HG02970 (cell line): ENCODE results near the gene SLC35F6.
"Not testable (repeated sequence)": the region's sequence is repeated elsewhere in the genome, so short reads cannot be mapped to it uniquely, and the experiment has no call there.

Experiments
- ATAC-seq: cut with Tn5 transposase; IDR thresholded peaks from one replicate; pipeline ENCODE4 v1.9.1; 2021; ENCODE audit warnings: mild to moderate bottlenecking, moderate library complexity, moderate number of reproducible peaks; ENCODE audit not compliant: unreplicated experiment, low FRiP score

The SLC35F6 gene

GRCh38 chr2:26754972-26755670 lies 9.0 kb upstream of the SLC35F6 start:
- no peak for ATAC-seq

DNA sequence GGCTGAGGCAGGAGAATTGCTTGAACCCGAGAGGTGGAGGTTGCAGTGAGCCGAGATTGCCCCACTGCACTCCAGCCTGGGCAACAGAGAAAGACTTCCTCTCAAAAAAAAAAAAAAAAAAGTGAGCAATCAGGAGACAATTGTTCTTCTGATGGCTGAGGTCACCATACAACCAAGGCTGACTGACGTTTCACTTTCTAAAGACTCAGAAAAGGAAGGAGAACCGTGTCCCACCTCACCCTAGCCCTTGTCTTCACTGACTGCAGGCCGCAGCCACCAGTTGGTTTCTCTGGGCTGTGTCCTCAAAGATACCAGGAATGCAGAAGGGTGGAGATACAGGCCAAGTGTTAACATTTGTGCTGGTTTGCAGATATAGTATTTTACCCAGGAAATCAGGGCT lies 7.7 kb upstream of the SLC35F6 start:
- ATAC-seq, result no peak

DNA sequence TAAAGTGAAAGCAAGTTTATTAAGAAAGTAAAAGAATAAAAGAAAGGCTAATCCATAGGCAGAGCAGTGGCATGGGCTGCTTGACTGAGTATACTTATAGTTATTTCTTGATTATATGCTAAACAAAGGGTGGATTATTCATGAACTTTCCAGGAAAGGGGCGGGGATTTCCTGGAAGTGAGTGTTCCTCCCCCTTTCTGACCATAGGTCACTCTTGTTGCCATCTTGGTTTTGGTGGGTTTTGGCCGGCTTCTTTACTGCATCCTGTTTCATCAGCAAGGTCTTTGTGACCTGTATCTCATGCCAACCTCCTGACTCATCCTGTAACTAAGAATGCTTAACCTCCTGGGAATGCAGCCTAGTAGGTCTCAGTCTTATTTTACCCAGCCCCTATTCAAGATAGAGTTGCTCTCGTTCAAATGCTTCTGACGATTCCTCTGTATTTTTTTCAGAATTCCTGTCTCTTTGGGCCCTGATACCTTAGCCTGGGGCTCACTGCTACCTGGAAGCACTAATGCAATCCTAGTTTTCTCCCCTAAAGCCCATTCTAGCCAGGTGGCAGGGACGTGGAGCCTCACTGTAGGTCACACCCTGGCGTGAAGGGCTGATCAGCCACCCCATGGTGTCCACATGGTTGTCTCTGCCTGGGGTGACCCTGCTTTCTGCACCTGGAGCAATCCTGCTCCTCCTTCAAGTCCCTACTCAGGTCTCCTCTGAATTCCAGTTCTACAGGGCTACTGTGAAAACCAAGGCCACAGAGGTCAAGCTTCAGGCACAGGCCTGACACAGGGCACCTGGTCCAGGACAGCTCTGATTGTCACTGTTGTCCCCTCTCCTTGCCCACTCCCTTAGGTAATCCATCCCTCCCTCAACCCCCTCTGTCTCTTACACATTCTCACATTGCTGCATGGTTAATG lies 6.0 kb upstream of the SLC35F6 start:
- no peak for ATAC-seq

- no peak for ATAC-seq
These were observed 5.2 kb upstream of the SLC35F6 start for GRCh38 chr2:26758790-26759321.

- no peak for ATAC-seq
These were observed 4.2 kb upstream of the SLC35F6 start for GRCh38 chr2:26759845-26760244.

DNA sequence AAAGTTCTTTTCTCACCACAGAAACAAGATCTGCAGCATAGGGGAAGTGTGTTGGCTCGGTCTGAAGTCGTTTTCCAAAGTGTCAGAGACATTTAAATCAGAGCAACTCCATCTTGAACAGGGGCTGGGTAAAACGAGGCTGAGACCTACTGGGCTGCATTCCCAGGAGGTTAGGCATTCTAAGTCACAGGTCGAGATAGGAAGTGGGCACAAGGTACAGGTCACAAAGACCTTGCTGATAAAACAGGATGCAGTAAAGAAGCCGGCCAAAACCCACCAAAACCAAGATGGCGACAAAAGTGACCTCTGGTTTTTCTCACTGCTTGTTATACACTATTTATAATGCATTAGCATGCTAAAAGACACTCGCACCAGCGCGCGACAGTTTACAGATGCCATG lies 3.1 kb upstream of the SLC35F6 start:
- not testable (repeated sequence) for ATAC-seq

GRCh38 chr2:26763019-26763418 lies 1.1 kb upstream of the SLC35F6 start:
- ATAC-seq, result no peak

DNA sequence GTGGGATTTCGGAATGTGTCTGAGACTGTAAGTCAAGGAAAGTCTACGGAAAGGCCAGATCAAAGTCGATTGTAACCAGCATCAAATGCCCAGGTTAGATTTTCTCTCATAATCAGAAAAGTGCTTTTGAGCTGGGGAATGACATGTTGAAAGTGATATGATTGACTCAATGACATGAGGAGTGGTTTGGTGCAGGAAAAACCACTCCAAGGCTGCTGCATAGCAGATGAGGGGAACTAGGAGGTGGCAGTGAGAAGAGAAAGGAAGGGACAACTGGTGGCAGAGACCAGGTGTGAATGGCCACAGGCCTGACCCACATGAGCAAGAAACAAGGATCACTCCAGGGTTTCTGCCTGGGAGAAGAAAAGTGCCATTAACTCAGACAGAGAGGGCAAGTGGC lies 822 bp downstream of the SLC35F6 start:
- no peak for ATAC-seq

- ATAC-seq, result no peak
These were observed 1.6 kb downstream of the SLC35F6 start for GRCh38 chr2:26765475-26766200.

- ATAC-seq, result no peak
These were observed 3.0 kb downstream of the SLC35F6 start for GRCh38 chr2:26767129-26767528.

DNA sequence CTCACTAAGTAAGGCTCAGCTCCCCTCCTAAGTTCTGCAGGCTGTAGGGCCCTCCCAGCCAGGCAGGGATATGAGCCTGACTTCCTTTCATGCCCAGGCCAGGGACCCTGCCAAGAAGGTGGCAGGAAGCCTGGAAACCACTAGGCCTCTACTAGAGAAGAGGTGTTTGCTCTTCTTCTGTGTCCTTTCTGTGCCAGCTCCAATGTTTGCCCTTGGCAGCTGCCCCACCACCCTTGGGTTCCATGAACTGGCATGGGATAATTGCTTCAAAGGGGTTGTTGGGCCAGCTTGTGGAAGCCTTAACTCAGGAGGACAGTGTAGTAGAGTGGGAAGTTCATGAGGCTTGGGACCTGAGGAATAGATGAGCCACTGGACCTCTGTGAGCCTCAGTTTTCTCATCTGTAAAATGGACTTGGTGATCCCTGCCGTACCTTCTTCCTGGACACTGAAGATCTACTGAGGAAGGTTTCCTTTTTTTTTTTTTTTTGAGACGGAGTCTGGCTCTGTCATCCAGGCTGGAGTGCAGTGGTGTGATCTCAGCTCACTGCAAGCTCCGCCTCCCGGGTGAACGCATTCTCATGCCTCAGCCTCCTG lies 3.9 kb downstream of the SLC35F6 start:
- no peak for ATAC-seq

DNA sequence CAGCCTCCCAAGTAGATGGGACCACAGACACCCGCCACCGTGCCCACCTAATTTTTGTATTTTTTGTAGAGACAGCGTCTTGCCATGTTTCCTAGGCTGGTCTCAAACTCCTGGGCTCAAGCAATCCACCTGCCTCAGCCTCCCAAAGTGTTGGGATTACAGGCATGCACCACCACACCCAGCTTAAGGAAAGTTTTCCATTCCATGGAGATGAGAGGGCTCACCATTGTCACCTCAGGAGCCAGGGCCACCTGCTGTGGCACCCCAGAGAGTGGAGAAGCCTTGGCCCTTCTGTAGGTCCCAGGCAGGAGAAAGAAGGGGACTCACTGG lies 4.6 kb downstream of the SLC35F6 start:
- ATAC-seq, result no peak

- ATAC-seq, result no peak
These were observed 5.1 kb downstream of the SLC35F6 start for GRCh38 chr2:26769089-26769761.

DNA sequence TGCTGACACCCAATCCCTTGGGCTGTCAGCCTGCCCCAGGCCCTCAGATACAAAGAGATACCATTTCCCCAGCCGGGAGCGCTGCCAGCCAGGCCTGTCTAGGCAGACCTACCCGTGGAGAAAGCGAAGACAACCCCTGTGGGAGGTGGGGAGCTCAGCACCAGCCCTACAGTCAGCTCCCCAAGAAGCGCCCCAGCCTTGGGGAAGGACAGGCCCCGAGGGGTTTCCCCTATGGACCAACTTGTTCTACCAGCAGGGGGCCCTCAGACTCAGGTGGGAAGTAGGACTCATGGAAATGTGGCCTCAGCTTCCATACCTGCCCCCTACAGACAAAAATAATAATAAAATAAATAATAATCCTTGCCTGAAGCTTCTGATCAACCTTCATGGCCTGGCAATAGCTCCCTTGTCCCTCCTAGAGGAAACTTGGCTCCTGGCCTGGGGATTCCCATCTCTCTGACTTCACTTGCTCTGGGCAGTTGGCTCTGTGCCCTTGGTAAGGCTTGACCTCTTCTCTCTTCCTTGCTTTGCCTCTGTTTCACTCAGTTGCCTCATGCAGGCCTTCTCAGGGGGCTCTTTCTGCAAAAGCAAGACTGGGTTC lies 7.0 kb downstream of the SLC35F6 start:
- no peak for ATAC-seq

- ATAC-seq, result no peak
These were observed 8.2 kb downstream of the SLC35F6 start for GRCh38 chr2:26772064-26773001.

DNA sequence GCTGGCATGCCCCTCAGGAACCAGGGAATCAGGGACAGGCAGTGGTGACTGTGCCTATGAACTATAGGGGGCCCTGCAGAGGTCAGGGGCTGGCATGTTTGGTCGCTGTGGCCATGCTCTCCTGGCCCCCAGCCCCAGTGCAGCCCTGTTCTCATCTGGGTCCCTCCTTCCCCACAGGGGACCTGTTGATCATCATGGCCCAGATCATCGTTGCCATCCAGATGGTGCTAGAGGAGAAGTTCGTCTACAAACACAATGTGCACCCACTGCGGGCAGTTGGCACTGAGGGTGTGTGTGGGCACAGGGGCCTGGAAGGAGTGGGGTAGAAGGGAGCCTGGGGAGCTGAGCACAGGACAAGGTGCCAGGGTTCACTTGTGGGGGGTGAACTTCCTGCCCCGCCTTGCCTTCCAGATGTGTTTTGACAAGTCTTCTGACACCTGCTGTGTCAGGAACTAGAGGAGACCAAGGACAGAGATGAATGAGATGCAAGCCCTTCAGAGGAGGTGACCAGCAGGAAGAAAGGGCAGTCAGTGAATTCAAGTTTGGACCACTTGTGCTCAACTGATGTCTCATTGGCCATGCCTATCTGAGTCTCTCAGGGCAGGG lies 12.2 kb downstream of the SLC35F6 start:
- ATAC-seq, result no peak

DNA sequence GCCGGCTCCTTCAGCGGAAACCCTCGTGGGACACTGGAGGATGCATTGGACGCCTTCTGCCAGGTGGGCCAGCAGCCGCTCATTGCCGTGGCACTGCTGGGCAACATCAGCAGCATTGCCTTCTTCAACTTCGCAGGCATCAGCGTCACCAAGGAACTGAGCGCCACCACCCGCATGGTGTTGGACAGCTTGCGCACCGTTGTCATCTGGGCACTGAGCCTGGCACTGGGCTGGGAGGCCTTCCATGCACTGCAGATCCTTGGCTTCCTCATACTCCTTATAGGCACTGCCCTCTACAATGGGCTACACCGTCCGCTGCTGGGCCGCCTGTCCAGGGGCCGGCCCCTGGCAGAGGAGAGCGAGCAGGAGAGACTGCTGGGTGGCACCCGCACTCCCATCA lies 14.0 kb downstream of the SLC35F6 start:
- no peak for ATAC-seq

DNA sequence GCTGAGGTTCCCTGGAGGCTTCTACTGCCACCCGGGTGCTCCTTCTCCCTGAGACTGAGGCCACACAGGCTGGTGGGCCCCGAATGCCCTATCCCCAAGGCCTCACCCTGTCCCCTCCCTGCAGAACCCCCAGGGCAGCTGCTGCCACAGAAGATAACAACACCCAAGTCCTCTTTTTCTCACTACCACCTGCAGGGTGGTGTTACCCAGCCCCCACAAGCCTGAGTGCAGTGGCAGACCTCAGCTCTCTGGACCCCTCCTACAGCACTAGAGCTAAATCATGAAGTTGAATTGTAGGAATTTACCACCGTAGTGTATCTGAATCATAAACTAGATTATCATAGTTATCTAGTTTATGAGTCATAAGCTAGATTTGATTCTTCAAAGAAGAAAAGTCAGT lies 14.4 kb downstream of the SLC35F6 start:
- no peak for ATAC-seq
